A673 (cell line): ENCODE data around the gene MAN2A2. TPM values are rescaled to one million over a fixed set of nuclear protein-coding genes. Genes with fewer than 3 reads are reported as not detected.

ENCODE experiments used
- BruUV-seq: library from RNA; stranded (reverse); fragments of 400-500 nt; replicated peaks from 2 replicates; lab custom pipeline; 2021; lab: Mats Ljungman, UMichigan
- CTCF ChIA-PET: fragments of 300-600 bp; sonication (Branson Sonifier 250); formaldehyde crosslinking; loops from one replicate; lab custom pipeline; 2022; ENCODE audit warnings: antibody characterized with exemption; lab: Charles Lee
- POLR2A ChIA-PET: fragments of 300-600 bp; sonication (Branson Sonifier 250); formaldehyde crosslinking; loops from one replicate; lab custom pipeline; 2022; ENCODE audit warnings: antibody characterized with exemption; ENCODE audit not compliant: low non-redundant PET; lab: Charles Lee
- DNase-seq: peaks from one replicate; pipeline ENCODE4 v3.0.0-alpha.2; 2015; ENCODE audit warnings: low spot score
- H3K27ac ChIP-seq: fragments of 200-600 bp; sonication (generic); 2 replicates; pipeline ENCODE4 v1.5.1; 2016; ENCODE audit warnings: mixed run types, low read depth, mild to moderate bottlenecking, mixed read lengths, antibody characterized with exemption, low read length; ENCODE audit not compliant: poor library complexity, severe bottlenecking
- H3K27me3 ChIP-seq: fragments of 200-600 bp; sonication (generic); replicated peaks from 2 replicates; pipeline ENCODE4 v1.6.1; 2017; ENCODE audit warnings: mixed run types, low read depth, mild to moderate bottlenecking, mixed read lengths, antibody characterized with exemption, low read length; ENCODE audit not compliant: insufficient read depth, poor library complexity
- H3K36me3 ChIP-seq: fragments of 200-600 bp; sonication (generic); 2 replicates; pipeline ENCODE4 v1.6.1; 2016; ENCODE audit warnings: mixed run types, mild to moderate bottlenecking, mixed read lengths, antibody characterized with exemption, low read length; ENCODE audit not compliant: insufficient read depth, poor library complexity, severe bottlenecking
- H3K4me1 ChIP-seq: fragments of 200-600 bp; sonication (generic); 2 replicates; pipeline ENCODE4 v1.6.1; 2017; ENCODE audit warnings: mixed run types, mild to moderate bottlenecking, mixed read lengths, antibody characterized with exemption, low read length; ENCODE audit not compliant: insufficient read depth, poor library complexity, severe bottlenecking
- H3K4me3 ChIP-seq: fragments of 200-600 bp; sonication (generic); 2 replicates; pipeline ENCODE4 v1.5.1; 2016; ENCODE audit warnings: low read depth, mixed run types, mild to moderate bottlenecking, mixed read lengths, low read length; ENCODE audit not compliant: poor library complexity, severe bottlenecking
- H3K9me3 ChIP-seq: fragments of 200-600 bp; sonication (generic); 2 replicates; pipeline ENCODE4 v1.6.1; 2016; ENCODE audit warnings: mixed run types, low read depth, mild to moderate bottlenecking, mixed read lengths, antibody characterized with exemption, low read length; ENCODE audit not compliant: poor library complexity, severe bottlenecking
- CTCF ChIP-seq: fragments of 300-800, 200-600 bp; sonication (generic); conservative IDR thresholded peaks from 2 replicates; pipeline ENCODE4 v1.5.1; 2017; ENCODE audit warnings: low read depth, mild to moderate bottlenecking, antibody characterized with exemption, low read length, moderate library complexity, mixed read lengths
- EZH2 ChIP-seq: fragments of 200-600 bp; sonication (generic); IDR thresholded peaks from 2 replicates; pipeline ENCODE4 v1.6.1; 2017; ENCODE audit warnings: borderline replicate concordance, low read depth, mild to moderate bottlenecking, mixed read lengths, antibody characterized with exemption, low read length; ENCODE audit not compliant: poor library complexity, severe bottlenecking
- intact Hi-C: fragments of 100-400 bp; cut with micrococcal nuclease; formaldehyde crosslinking; loops from one replicate; pipeline ENCODE4 v1.10.0; 2022; ENCODE audit not compliant: unreplicated experiment
- total RNA-seq: library from RNA; stranded (reverse); gene quantifications from 2 replicates; pipeline ENCODE4 v1.2.3, GENCODE V29; 2021

The MAN2A2 gene
- total RNA-seq, 1 experiment from 2014 or later: 75.7 TPM

GRCh38 chr15:90915216-90915807 is 12.2 kb downstream of the MAN2A2 start:
- no TSS peak for BruUV-seq
- CTCF ChIA-PET: no interaction called here
- Histone ChIP-seq H3K27ac (no peak overlapping the region), H3K36me3 (peaks cover 80% of the 10 kb centered on the region), H3K27me3 (no peaks in the 10 kb centered on the region), H3K9me3 (no peaks in the 10 kb centered on the region), H3K4me1 (no peaks in the 10 kb centered on the region), H3K4me3 (no peak overlapping the region)
- POLR2A ChIA-PET: no interaction called here
- no peak for DNase-seq
- TF ChIP-seq CTCF (no peak), EZH2 (no peak)
- intact Hi-C loops: no loop called here

- intact Hi-C loops: no loop called here
- H3K4me3 ChIP-seq: no peak overlapping the region
- TF ChIP-seq CTCF (no peak), EZH2 (no peak)
- peaks cover 79% of the 10 kb centered on the region for H3K36me3 ChIP-seq
- no peaks in the 10 kb centered on the region for H3K4me1 ChIP-seq
- POLR2A ChIA-PET: no interaction called here
- no peak overlapping the region for H3K27ac ChIP-seq
- no peaks in the 10 kb centered on the region for H3K9me3 ChIP-seq
- H3K27me3 ChIP-seq: no peaks in the 10 kb centered on the region
- BruUV-seq: no TSS peak
- DNase-seq: no peak
- CTCF ChIA-PET: no interaction called here
These were observed 12.8 kb downstream of the MAN2A2 start for GRCh38 chr15:90915808-90916440.

GRCh38 chr15:90916461-90916860 is 13.4 kb downstream of the MAN2A2 start:
- peaks cover 79% of the 10 kb centered on the region for H3K36me3 ChIP-seq
- no TSS peak for BruUV-seq
- H3K4me1 ChIP-seq: no peaks in the 10 kb centered on the region
- DNase-seq: no peak
- H3K27me3 ChIP-seq: no peaks in the 10 kb centered on the region
- no peaks in the 10 kb centered on the region for H3K9me3 ChIP-seq
- H3K4me3 ChIP-seq: no peak overlapping the region
- intact Hi-C loops: no loop called here
- ChIA-PET CTCF (no interaction called here), POLR2A (no interaction called here)
- TF ChIP-seq EZH2 (no peak), CTCF (no peak)
- no peak overlapping the region for H3K27ac ChIP-seq
